Measurements from ENCODE around the gene PTPRE.
A peak's percentile ranks its signal among the peaks of the same experiment; 100 is the strongest.

PTPRE gene

DNA sequence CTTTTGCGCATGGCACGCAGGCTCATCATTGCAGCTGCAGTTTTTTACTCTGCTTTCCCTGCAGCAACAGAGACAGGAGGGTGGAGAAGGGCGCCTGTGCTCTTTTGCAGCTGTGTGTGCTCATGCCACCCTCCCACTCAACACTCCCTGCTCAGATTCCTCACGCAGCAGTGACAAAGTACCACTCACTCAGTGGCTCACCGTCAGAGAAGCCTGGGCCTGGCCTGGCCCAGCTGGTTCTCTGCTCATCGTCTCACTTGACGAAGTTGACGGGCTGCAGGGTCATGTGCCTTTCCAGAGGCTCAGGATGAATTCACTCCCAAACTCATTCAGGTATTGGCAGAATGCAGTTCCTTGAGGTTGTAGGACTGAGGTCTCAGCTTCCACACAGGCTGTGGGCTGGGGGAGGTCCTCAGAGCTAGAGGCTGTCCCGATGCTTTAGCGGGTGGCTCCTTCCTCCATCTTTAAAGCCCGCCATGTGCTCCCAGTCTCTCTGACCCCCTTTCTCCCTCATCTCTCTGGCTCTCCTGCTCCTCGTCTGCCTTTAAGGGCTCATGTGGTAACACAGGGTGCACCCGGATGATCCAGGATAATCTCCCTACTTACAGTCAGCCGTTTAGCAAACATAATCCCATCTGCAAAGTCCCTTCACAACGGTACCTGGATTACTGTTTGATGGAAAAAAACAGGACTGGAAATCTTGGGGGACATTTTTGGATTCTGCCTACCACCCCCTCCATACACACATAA, 25.8 kb downstream of the PTPRE start:
- DNase-seq = no peak

DNA sequence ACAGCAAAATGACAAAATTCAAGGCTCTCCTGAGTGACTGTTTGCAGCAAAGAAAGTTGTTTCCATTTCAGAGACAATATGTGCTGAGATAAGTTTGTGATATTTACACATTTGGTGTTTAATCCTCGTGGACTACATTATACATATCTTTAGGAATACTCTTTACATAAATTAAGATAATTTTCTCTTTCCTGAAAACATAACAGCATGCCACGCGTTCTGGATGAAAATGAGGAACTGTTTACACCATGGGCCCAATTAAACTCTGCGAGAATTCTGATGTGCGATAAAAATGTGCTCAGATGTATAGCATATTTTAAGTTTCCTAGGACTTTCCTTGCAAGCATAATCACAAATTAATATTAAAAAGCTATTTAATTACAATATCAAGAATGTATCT, 26.4 kb downstream of the PTPRE start:
- no peak for DNase-seq

- no peak for DNase-seq
Measured at GRCh38 chr10:127934383-127934782, 27.5 kb downstream of the PTPRE start.

GRCh38 chr10:127935071-127935561, 28.2 kb downstream of the PTPRE start:
- peak; percentile 21 for DNase-seq

DNA sequence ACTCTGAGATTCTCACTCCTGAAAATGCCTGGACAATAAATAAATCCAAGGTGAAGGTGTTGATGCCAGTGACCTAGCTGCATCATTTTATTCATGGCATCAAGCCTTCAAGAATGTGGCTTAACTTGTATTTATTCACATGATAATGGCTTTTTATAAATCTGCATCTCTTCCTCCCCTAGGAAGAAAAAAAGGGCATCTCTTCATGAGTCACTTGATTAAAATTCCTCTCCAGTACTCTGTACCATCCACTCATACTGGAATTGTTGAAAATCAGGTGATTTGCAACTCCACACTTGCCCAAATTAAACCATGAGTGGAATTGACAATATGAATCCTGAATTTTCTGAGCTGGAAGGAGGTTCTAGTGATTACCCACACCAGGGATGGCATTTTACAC, 30.2 kb downstream of the PTPRE start:
- DNase-seq = no peak

GRCh38 chr10:127937915-127938463, 31.1 kb downstream of the PTPRE start:
- peak; percentile 55 for DNase-seq

- no peak for DNase-seq
Measured at GRCh38 chr10:127939786-127940330, 33.0 kb downstream of the PTPRE start.

DNA sequence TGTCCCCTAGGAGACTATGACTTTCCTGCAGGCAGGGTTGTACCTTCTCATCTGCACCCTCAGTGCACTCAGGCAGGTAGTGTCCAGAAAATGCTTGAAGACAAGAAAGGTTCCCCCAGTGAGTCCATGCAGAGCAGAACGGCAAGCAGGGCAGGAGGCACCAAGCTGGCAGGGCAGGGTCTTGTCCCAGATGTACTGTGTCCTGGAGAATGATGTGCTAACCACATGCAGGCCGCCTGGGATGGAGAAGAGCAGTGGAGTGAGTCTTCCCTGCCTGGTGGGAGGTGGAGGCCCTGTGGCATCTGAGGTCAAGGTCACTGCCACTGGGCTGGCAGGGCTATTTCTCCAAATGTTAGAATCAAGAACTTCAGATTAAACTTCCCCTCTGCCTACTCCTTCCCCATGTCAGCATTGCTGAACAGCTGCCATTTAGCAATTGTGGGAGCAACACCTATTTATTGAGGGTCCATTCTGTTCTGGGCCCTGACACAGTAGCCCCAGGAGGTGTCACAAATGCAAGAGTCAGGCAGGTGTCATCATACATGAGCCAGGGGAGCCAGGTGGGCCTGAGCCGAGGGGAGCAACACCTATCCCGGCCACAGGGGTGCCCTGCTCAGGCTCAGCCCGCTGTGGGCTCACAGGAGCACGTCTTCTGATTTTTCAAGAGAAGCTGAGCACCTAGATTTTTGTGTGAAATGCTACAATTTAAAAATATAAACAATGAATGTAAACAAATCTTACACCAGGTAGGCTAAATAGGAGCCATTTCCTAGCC, 34.1 kb downstream of the PTPRE start:
- DNase-seq = no peak

- no peak for DNase-seq
Measured at GRCh38 chr10:127942811-127943210, 35.9 kb downstream of the PTPRE start.

GRCh38 chr10:127943336-127943910, 36.5 kb downstream of the PTPRE start:
- no peak for DNase-seq

DNA sequence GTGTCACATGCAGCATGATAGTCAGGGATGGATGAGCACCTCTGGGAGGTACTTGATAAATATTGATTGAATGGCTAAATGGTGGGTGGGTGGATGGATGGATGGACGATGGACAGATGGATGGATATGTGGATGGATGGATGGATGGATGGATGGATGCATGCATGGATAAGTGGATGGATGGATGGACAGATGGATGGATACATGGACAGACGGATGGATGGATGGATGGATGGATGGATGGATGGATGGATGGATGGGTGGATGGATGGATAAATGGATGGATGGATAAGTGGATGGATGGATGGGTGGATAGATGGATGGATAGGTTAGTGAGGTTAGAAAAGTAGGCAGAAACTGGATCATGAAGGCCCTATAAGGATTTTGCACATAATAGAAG, 37.4 kb downstream of the PTPRE start:
- no peak for DNase-seq

- DNase-seq = no peak
Measured at GRCh38 chr10:127945341-127945758, 38.4 kb downstream of the PTPRE start.

- DNase-seq = no peak
Measured at GRCh38 chr10:127945948-127946711, 39.2 kb downstream of the PTPRE start.

GRCh38 chr10:127947211-127947610, 40.3 kb downstream of the PTPRE start:
- DNase-seq = no peak

DNA sequence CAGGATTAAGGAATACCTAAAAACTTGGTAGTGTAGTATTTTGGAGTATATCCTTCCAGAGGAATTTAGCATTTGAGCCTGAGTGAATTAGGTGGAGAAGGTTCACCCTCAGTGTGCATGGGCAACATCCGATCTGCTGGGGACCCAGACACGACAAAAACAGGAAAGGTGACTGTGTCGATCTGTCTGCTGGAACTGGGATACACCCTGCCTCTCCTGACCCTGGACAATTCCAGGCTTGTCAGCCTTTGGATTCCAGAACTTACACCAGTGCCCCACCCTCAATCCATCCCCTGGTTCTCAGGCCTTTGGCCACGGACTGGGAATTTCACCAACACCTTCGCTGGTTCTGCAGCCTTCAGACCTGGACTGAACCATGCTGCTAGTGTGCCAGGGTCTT, 41.9 kb downstream of the PTPRE start:
- no peak for DNase-seq

- DNase-seq = no peak
Measured at GRCh38 chr10:127949831-127950230, 42.9 kb downstream of the PTPRE start.

DNA sequence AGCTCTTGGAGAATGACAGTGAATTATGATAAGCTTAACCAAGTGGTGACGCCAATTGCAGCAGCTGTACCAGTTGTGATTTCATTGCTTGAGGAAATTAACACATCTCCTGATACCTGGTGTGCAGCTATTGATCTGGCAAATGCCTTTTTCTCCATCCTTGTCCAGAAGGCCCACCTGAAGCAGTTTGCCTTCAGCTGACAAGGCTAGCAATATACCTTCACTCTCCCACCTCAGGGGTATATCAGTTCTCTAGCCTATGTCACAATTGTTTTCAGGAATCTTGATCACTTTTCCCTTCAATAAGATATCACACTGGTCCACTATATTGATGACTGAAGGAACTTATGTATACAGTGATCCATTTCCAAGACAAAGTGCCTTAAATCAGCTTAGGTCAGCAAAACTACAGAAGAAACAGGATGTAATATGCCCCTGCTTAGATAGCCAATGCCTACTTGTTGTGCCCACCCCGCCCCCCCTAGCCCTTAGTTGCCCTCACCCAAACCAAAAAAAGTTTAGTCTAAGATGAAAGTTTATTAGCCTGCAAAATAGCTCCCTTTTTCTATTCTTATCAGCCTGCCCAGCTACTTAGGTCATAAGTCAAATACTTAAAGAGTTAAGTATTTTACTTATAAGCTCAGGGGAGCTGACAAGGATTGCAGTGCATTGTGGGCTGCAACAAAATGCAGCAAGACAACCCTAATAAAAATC, 45.1 kb downstream of the PTPRE start:
- no peak for DNase-seq

- no peak for DNase-seq
Measured at GRCh38 chr10:127952575-127952869, 45.6 kb downstream of the PTPRE start.

GRCh38 chr10:127952918-127953317, 46.0 kb downstream of the PTPRE start:
- no peak for DNase-seq

- DNase-seq = no peak
Measured at GRCh38 chr10:127953876-127954275, 47.0 kb downstream of the PTPRE start.

DNA sequence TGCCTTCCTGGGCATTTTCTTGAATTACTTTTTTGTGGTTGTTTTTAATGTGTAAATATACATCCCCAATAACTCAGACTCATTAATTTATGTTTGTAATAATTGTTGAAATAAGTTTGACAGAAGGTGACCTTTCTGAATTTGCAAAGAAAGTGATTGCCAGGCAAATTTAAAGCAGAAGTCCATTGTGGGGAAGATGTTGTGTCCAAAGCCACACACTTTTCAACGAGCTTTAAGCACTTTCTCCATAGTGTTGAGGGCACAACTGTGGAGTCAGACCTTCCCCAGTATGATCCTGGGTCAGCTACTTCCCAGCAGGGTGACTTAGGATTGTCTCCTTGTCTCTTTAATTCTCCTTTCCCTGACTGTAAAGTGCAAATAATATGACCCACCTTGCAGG, 52.5 kb downstream of the PTPRE start:
- no peak for DNase-seq

GRCh38 chr10:127961071-127961470, 54.2 kb downstream of the PTPRE start:
- peak; percentile 25 for DNase-seq
